SK-N-SH treated with all-trans-retinoic acid at 6 μM for 48 hours (cell line): ENCODE measurements around the gene CPSF4L.

Source experiments
- BACH2 ChIP-seq: fragments of 250-450 bp; sonication (Bioruptor Pico); IDR thresholded peaks from 2 replicates; pipeline ENCODE4 v1.9.0; 2021; ENCODE audit warnings: mild to moderate bottlenecking, borderline replicate concordance
- RARB ChIP-seq: fragments of 250-450 bp; sonication (Bioruptor Pico); IDR thresholded peaks from 2 replicates; pipeline ENCODE4 v1.8.0; 2021; ENCODE audit warnings: mild to moderate bottlenecking, moderate library complexity
- ZFP3 ChIP-seq: fragments of 250-450 bp; sonication (Bioruptor Pico); IDR thresholded peaks from 2 replicates; pipeline ENCODE4 v1.5.0; 2020; ENCODE audit warnings: mild to moderate bottlenecking, moderate library complexity
- ZFP30 ChIP-seq: fragments of 450-650 bp; formaldehyde crosslinking; IDR thresholded peaks from 2 replicates; pipeline ENCODE4 v1.5.0; 2022; ENCODE audit warnings: mild to moderate bottlenecking, moderate library complexity

- TF ChIP-seq ZFP30 (CRISPR knock-in tag): no peak
- TF ChIP-seq RARB (CRISPR knock-in tag): no peak
- TF ChIP-seq ZFP3 (CRISPR knock-in tag): no peak
- no peak for TF ChIP-seq BACH2
Measured at GRCh38 chr17:73214851-73215250, 46.8 kb downstream of the CPSF4L start.
